Mammary epithelial cell (primary cell): Measurements from ENCODE around the gene HK2.

Source experiments
- EZH2 ChIP-seq: IDR thresholded peaks from 2 replicates; pipeline ENCODE4 v1.6.1; 2012; ENCODE audit warnings: low read length, inconsistent platforms, borderline replicate concordance
- TF ChIP-seq, protein P1 (sequence below), 2 donors: IDR thresholded peaks in 1 of 2; conservative IDR thresholded peaks in 1 of 2; 2 replicates each; pipeline ENCODE4 v1.5.1; 2011 to 2012; ENCODE audit warnings: inconsistent platforms in 2 of 2, low read length in 2 of 2, mild to moderate bottlenecking in 2 of 2, control low read depth in 1 of 2, low read depth in 1 of 2; ENCODE audit not compliant: insufficient read depth in 1 of 2; ENCODE audit errors: extremely low read depth in 1 of 2

DNA sequence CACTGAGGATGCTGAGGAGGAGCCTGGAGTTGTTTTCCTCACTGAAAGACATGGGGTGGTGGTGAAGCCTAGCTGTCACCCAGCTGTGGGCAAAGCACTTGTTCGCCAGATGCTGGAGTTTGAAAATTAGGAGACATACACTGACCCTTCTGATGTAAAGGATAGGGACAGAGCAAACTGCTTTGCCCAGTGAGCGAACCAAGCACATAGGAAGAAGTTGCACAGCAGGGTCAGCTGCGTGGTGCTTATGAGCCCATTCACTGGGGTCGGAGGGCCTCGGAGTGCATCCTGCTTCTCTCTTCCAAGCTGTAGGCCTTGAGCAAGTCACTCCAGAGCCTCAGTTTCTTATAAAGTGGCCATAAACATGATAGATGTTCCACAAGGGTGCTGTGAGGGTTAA, 50.9 kb downstream of the HK2 start:
- TF ChIP-seq, protein P1, sequence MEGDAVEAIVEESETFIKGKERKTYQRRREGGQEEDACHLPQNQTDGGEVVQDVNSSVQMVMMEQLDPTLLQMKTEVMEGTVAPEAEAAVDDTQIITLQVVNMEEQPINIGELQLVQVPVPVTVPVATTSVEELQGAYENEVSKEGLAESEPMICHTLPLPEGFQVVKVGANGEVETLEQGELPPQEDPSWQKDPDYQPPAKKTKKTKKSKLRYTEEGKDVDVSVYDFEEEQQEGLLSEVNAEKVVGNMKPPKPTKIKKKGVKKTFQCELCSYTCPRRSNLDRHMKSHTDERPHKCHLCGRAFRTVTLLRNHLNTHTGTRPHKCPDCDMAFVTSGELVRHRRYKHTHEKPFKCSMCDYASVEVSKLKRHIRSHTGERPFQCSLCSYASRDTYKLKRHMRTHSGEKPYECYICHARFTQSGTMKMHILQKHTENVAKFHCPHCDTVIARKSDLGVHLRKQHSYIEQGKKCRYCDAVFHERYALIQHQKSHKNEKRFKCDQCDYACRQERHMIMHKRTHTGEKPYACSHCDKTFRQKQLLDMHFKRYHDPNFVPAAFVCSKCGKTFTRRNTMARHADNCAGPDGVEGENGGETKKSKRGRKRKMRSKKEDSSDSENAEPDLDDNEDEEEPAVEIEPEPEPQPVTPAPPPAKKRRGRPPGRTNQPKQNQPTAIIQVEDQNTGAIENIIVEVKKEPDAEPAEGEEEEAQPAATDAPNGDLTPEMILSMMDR (conservative IDR thresholded peaks at IDR 0.05 in 1 of 2, IDR thresholded peaks at IDR 0.05 in 1 of 2; ENCODE audit: extremely low read depth in 1 of 2, insufficient read depth in 1 of 2, low read depth in 1 of 2, low read length in 2 of 2) = no peak
- no peak for TF ChIP-seq EZH2
